HG03565 (cell line): ENCODE measurements around the gene ADORA2A.
"Not testable (repeated sequence)": the region's sequence is repeated elsewhere in the genome, so short reads cannot be mapped to it uniquely, and the experiment has no call there.

ENCODE experiments used
- ATAC-seq: cut with Tn5 transposase; IDR thresholded peaks from one replicate; pipeline ENCODE4 v1.9.1; 2021; ENCODE audit warnings: mild to moderate bottlenecking, moderate library complexity; ENCODE audit not compliant: unreplicated experiment

Gene ADORA2A

GRCh38 chr22:24482575-24482974 is 55.2 kb downstream of the ADORA2A start:
- no peak for ATAC-seq

- no peak for ATAC-seq
These were observed 55.6 kb downstream of the ADORA2A start for GRCh38 chr22:24482998-24483397.

- ATAC-seq = no peak
These were observed 56.7 kb downstream of the ADORA2A start for GRCh38 chr22:24483976-24484545.

GRCh38 chr22:24485170-24485569 is 57.8 kb downstream of the ADORA2A start:
- ATAC-seq = no peak

GRCh38 chr22:24485608-24486007 is 58.2 kb downstream of the ADORA2A start:
- no peak for ATAC-seq

GRCh38 chr22:24486501-24486921 is 59.1 kb downstream of the ADORA2A start:
- ATAC-seq = no peak

GRCh38 chr22:24489011-24489410 is 61.6 kb downstream of the ADORA2A start:
- ATAC-seq = no peak

GRCh38 chr22:24489434-24489833 is 62.0 kb downstream of the ADORA2A start:
- not testable (repeated sequence) for ATAC-seq
